Measurements from ENCODE around the gene CCND1. TPM values are rescaled to one million over a fixed set of nuclear protein-coding genes. Genes with fewer than 3 reads are reported as not detected.
A peak's percentile ranks its signal among the peaks of the same experiment; 100 is the strongest.

Gene CCND1
- total and polyA plus RNA-seq, 2 donors (not counting 1 experiment from before 2014, with no cell fraction given) = 322 to 548 TPM

GRCh38 chr11:69670158-69670845 lies 29.3 kb downstream of the CCND1 start:
- H3K27me3 ChIP-seq (ENCODE audit: control insufficient read depth, insufficient read depth, low read length) = no peaks in the 10 kb centered on the region
- no peaks in the 10 kb centered on the region for H4K20me1 ChIP-seq (ENCODE audit: control insufficient read depth, extremely low read depth, insufficient read depth, low read length)
- H3K4me1 ChIP-seq (ENCODE audit: control insufficient read depth, extremely low read depth, insufficient read depth, low read length) = peaks cover 10% of the 10 kb centered on the region
- no peak overlapping the region for H3K4me3 ChIP-seq (replicated peaks in 1 of 4; ENCODE audit: control extremely low read depth in 1 of 4, insufficient read depth in 1 of 4, low read depth in 3 of 4, low read length in 4 of 4)
- H3K9me3 ChIP-seq (ENCODE audit: control insufficient read depth, insufficient read depth, low read depth, low read length) = no peaks in the 10 kb centered on the region
- peak; percentile 93 to 94 for TF ChIP-seq CTCF (conservative IDR thresholded peaks at IDR 0.05 in 1 of 2, IDR thresholded peaks at IDR 0.05 in 1 of 2; ENCODE audit: low read depth in 1 of 2, low read length in 2 of 2)
- no peak for TF ChIP-seq EZH2 (IDR thresholded peaks at IDR 0.05; ENCODE audit: low read length, missing control alignments)
- peak; percentile 71 to 88 for DNase-seq (ENCODE audit: low read depth in 2 of 2)
- H3K4me2 ChIP-seq (ENCODE audit: extremely low read depth, insufficient read depth, low read length) = peak overlapping the region; percentile 63
- H3K79me2 ChIP-seq (ENCODE audit: control insufficient read depth, insufficient read depth, low read length) = peaks cover 31% of the 10 kb centered on the region
- peaks cover 6% of the 10 kb centered on the region for H3K36me3 ChIP-seq (ENCODE audit: control insufficient read depth, insufficient read depth, low read length)
- H3K9ac ChIP-seq (ENCODE audit: insufficient read depth, low read length) = no peak overlapping the region
- no peak overlapping the region for H2AFZ ChIP-seq (ENCODE audit: low read length)
- no peak overlapping the region for H3K27ac ChIP-seq (ENCODE audit: insufficient read depth, low read length)

- peaks cover 2% of the 10 kb centered on the region for H3K36me3 ChIP-seq (ENCODE audit: control insufficient read depth, insufficient read depth, low read length)
- H3K79me2 ChIP-seq (ENCODE audit: control insufficient read depth, insufficient read depth, low read length) = peaks cover 31% of the 10 kb centered on the region
- peaks cover 10% of the 10 kb centered on the region for H3K4me1 ChIP-seq (ENCODE audit: control insufficient read depth, extremely low read depth, insufficient read depth, low read length)
- H3K27me3 ChIP-seq (ENCODE audit: control insufficient read depth, insufficient read depth, low read length) = no peaks in the 10 kb centered on the region
- H3K9ac ChIP-seq (ENCODE audit: insufficient read depth, low read length) = no peak overlapping the region
- no peak overlapping the region for H3K4me3 ChIP-seq (replicated peaks in 1 of 4; ENCODE audit: control extremely low read depth in 1 of 4, insufficient read depth in 1 of 4, low read depth in 3 of 4, low read length in 4 of 4)
- no peaks in the 10 kb centered on the region for H3K9me3 ChIP-seq (ENCODE audit: control insufficient read depth, insufficient read depth, low read depth, low read length)
- H3K4me2 ChIP-seq (ENCODE audit: extremely low read depth, insufficient read depth, low read length) = no peak overlapping the region
- TF ChIP-seq EZH2 (IDR thresholded peaks at IDR 0.05; ENCODE audit: low read length, missing control alignments) = no peak
- TF ChIP-seq CTCF (conservative IDR thresholded peaks at IDR 0.05 in 1 of 2, IDR thresholded peaks at IDR 0.05 in 1 of 2; ENCODE audit: low read depth in 1 of 2, low read length in 2 of 2) = no peak
- DNase-seq (ENCODE audit: low read depth in 2 of 2) = no peak
- no peak overlapping the region for H3K27ac ChIP-seq (ENCODE audit: insufficient read depth, low read length)
- no peak overlapping the region for H2AFZ ChIP-seq (ENCODE audit: low read length)
- no peaks in the 10 kb centered on the region for H4K20me1 ChIP-seq (ENCODE audit: control insufficient read depth, extremely low read depth, insufficient read depth, low read length)
Measured at GRCh38 chr11:69671734-69672465, 30.9 kb downstream of the CCND1 start.

GRCh38 chr11:69674267-69674885 lies 33.4 kb downstream of the CCND1 start:
- no peak for TF ChIP-seq CTCF (conservative IDR thresholded peaks at IDR 0.05 in 1 of 2, IDR thresholded peaks at IDR 0.05 in 1 of 2; ENCODE audit: low read depth in 1 of 2, low read length in 2 of 2)
- TF ChIP-seq EZH2 (IDR thresholded peaks at IDR 0.05; ENCODE audit: low read length, missing control alignments) = no peak
- Histone ChIP-seq H2AFZ (ENCODE audit: low read length) (no peak overlapping the region), H3K27me3 (ENCODE audit: control insufficient read depth, insufficient read depth, low read length) (no peaks in the 10 kb centered on the region), H3K4me2 (ENCODE audit: extremely low read depth, insufficient read depth, low read length) (peak overlapping the region; percentile 99), H3K9me3 (ENCODE audit: control insufficient read depth, insufficient read depth, low read depth, low read length) (no peaks in the 10 kb centered on the region), H3K9ac (ENCODE audit: insufficient read depth, low read length) (peak overlapping the region; percentile 99), H4K20me1 (ENCODE audit: control insufficient read depth, extremely low read depth, insufficient read depth, low read length) (no peaks in the 10 kb centered on the region), H3K79me2 (ENCODE audit: control insufficient read depth, insufficient read depth, low read length) (peaks cover 28% of the 10 kb centered on the region), H3K36me3 (ENCODE audit: control insufficient read depth, insufficient read depth, low read length) (peaks cover 2% of the 10 kb centered on the region), H3K27ac (ENCODE audit: insufficient read depth, low read length) (peak overlapping the region; percentile 99), H3K4me1 (ENCODE audit: control insufficient read depth, extremely low read depth, insufficient read depth, low read length) (peaks cover 10% of the 10 kb centered on the region), H3K4me3 (replicated peaks in 1 of 4; ENCODE audit: control extremely low read depth in 1 of 4, insufficient read depth in 1 of 4, low read depth in 3 of 4, low read length in 4 of 4) (peak overlapping the region; percentile 76 to 100 (median 96))
- peak; percentile 86 to 88 for DNase-seq (ENCODE audit: low read depth in 2 of 2)
